Kidney (tissue), 14 donors: ENCODE measurements around the gene SMIM29. TPM values are rescaled to one million over a fixed set of nuclear protein-coding genes. Genes with fewer than 3 reads are reported as not detected.
A peak's percentile ranks its signal among the peaks of the same experiment; 100 is the strongest.

Experiments used
- DNase-seq, 5 donors: peaks; one replicate each; pipeline ENCODE4 v3.0.0-alpha.2; 2013 to 2020
- FAIRE-seq: peaks from 2 replicates; lab custom pipeline; 2012; peaks lifted over from hg19 to GRCh38; lab: Jason Lieb, UNC
- H3K27ac ChIP-seq, 2 donors: one replicate each; pipeline ENCODE4 v1.7.0; 2013; ENCODE audit warnings: low read depth in 2 of 2, low read length in 2 of 2, inconsistent platforms in 1 of 2
- H3K27me3 ChIP-seq: one replicate; pipeline ENCODE4 v1.7.1; 2013; ENCODE audit warnings: low read length, inconsistent platforms; ENCODE audit not compliant: control insufficient read depth, insufficient read depth
- H3K36me3 ChIP-seq, 3 donors: one replicate each; pipeline versions ENCODE4 v1.7.0 to v1.7.1; 2013; ENCODE audit warnings: low read length in 3 of 3, control low read depth in 1 of 3, inconsistent platforms in 1 of 3; ENCODE audit not compliant: insufficient read depth in 3 of 3, control insufficient read depth in 2 of 3
- H3K4me1 ChIP-seq, 3 donors: one replicate each; pipeline versions ENCODE4 v1.7.0 to v1.7.1; 2013; ENCODE audit warnings: low read length in 3 of 3, inconsistent platforms in 1 of 3, low read depth in 1 of 3; ENCODE audit not compliant: control insufficient read depth in 2 of 3, insufficient read depth in 2 of 3
- H3K4me3 ChIP-seq, 3 donors: one replicate each; pipeline versions ENCODE4 v1.7.0 to v1.8.1; 2013; ENCODE audit warnings: low read length in 3 of 3, control low read depth in 1 of 3, inconsistent platforms in 1 of 3
- H3K9ac ChIP-seq, 3 donors: one replicate each; pipeline versions ENCODE4 v1.7.0 to v1.7.1; 2013; ENCODE audit warnings: low read length in 3 of 3, control low read depth in 1 of 3, inconsistent platforms in 1 of 3
- H3K9me3 ChIP-seq, 3 donors: one replicate each; pipeline versions ENCODE4 v1.7.0 to v1.7.1; 2013; ENCODE audit warnings: low read length in 3 of 3, control low read depth in 1 of 3, inconsistent platforms in 1 of 3; ENCODE audit not compliant: control insufficient read depth in 2 of 3, insufficient read depth in 1 of 3
- CTCF ChIP-seq: IDR thresholded peaks from 3 replicates; pipeline ENCODE4 v1.5.1; 2012; ENCODE audit warnings: mild to moderate bottlenecking, moderate library complexity, borderline replicate concordance; ENCODE audit not compliant: insufficient read depth; ENCODE audit errors: extremely low read depth
- intact Hi-C: fragments of 100-400 bp; cut with DNase I; formaldehyde crosslinking; loops from one replicate; pipeline ENCODE4 v1.11.1; 2022
- microRNA-seq: library from miRNA; unstranded; fragments of <30 nt; microRNA quantifications from one replicate; pipeline ENCODE4 v1.2.0, GENCODE V29; 2020
- polyA plus RNA-seq: library from polyadenylated mRNA; stranded (reverse); fragments of 350-450 nt; fragmentation: Illumina TruSeq; extraction: RNeasy Lipid Tissue Mini Kit (QIAGEN cat#74804); gene quantifications from one replicate; pipeline ENCODE4 v1.2.3, GENCODE V29; 2014; ENCODE audit warnings: low read depth, low replicate concordance; ENCODE audit not compliant: insufficient read depth
- total RNA-seq: library from RNA; stranded (reverse); fragmentation: NEBNext Ultra II Directional; extraction: Animal tissue kit (Norgen Biotek cat#: 25700); gene quantifications from one replicate; pipeline ENCODE4 v1.2.1, GENCODE V29; 2021
- donor health status: control.
- donor health status: control.
- donor health status: control.
- donor health status: control.
- donor health status: control.
- donor health status: DM: yes; HTN: yes; CAD: no.
- donor health status: Normal renal cell carcinoma (clear cell type).

Gene SMIM29
- total and polyA plus RNA-seq, 2 donors from 2014 or later = 22.6 to 53.5 TPM

GRCh38 chr6:34201455-34202107 lies 47.2 kb downstream of the SMIM29 start:
- no peak overlapping the region for H3K4me3 ChIP-seq
- no peak for TF ChIP-seq CTCF
- H3K36me3 ChIP-seq = no peaks in the 10 kb centered on the region
- FAIRE-seq = no peak
- intact Hi-C loops = no loop called here
- no peak overlapping the region for H3K27ac ChIP-seq
- H3K4me1 ChIP-seq = peaks cover 0 to 2% (median 0%) of the 10 kb centered on the region in 3 donors
- peak in 1 of 5 donors; percentile 8 for DNase-seq
- no peaks in the 10 kb centered on the region for H3K9me3 ChIP-seq
- H3K27me3 ChIP-seq = no peaks in the 10 kb centered on the region
- no peak overlapping the region for H3K9ac ChIP-seq

GRCh38 chr6:34200340-34200971 lies 48.4 kb downstream of the SMIM29 start:
- intact Hi-C loops = no loop called here
- DNase-seq (no peak), FAIRE-seq (no peak)
- Histone ChIP-seq H3K4me1 (peaks cover 0 to 8% (median 0%) of the 10 kb centered on the region in 3 donors), H3K9ac (no peak overlapping the region), H3K9me3 (no peaks in the 10 kb centered on the region), H3K36me3 (no peaks in the 10 kb centered on the region), H3K4me3 (no peak overlapping the region), H3K27ac (no peak overlapping the region), H3K27me3 (no peaks in the 10 kb centered on the region)
- no peak for TF ChIP-seq CTCF

GRCh38 chr6:34196833-34197195 lies 52.0 kb downstream of the SMIM29 start:
- H3K9me3 ChIP-seq = no peaks in the 10 kb centered on the region
- peaks cover 0 to 8% (median 0%) of the 10 kb centered on the region in 3 donors for H3K4me1 ChIP-seq
- H3K27ac ChIP-seq = no peak overlapping the region
- H3K4me3 ChIP-seq = peak overlapping the region in 2 of 3 donors; percentile 51 to 67
- DNase-seq (peak in 1 of 5 donors; percentile 71), FAIRE-seq (no peak)
- H3K36me3 ChIP-seq = no peaks in the 10 kb centered on the region
- no peaks in the 10 kb centered on the region for H3K27me3 ChIP-seq
- intact Hi-C loops = loop anchor here (10.0 kb wide), 1 partner anchor 408 kb away; no protein-coding TSS in a partner anchor
- H3K9ac ChIP-seq = peak overlapping the region in 1 of 3 donors; percentile 61
- TF ChIP-seq CTCF = no peak

Small RNA genes lying within 50 kb of the gene (microRNA-seq; reads per million reads assigned to microRNA genes)
- not detected for gene MIR6835

Other genes with a start within 250 kb of the SMIM29 start
- not detected for gene GRM4, start 102.9 kb downstream of the SMIM29 start, total RNA-seq
- gene GRM4, start 102.9 kb downstream of the SMIM29 start, polyA plus RNA-seq = not detected
- gene HMGA1, start 12.1 kb downstream of the SMIM29 start, total RNA-seq = 46.5 TPM
- 27.1 TPM for gene HMGA1, start 12.1 kb downstream of the SMIM29 start, polyA plus RNA-seq
- gene NUDT3, start 143.7 kb upstream of the SMIM29 start, total RNA-seq = 53.8 TPM
- 17.7 TPM for gene NUDT3, start 143.7 kb upstream of the SMIM29 start, polyA plus RNA-seq
- 1,138 TPM for gene RPS10, start 177.1 kb upstream of the SMIM29 start, total RNA-seq
- 2,105 TPM for gene RPS10, start 177.1 kb upstream of the SMIM29 start, polyA plus RNA-seq
- 1.7 TPM for gene PACSIN1, start 217.1 kb upstream of the SMIM29 start, total RNA-seq
- gene PACSIN1, start 217.1 kb upstream of the SMIM29 start, polyA plus RNA-seq = 4.1 TPM